Mucosa of descending colon (tissue), 3 donors: Measurements from ENCODE around the gene CLEC2D. TPM values are rescaled to one million over a fixed set of nuclear protein-coding genes. Genes with fewer than 3 reads are reported as not detected.

Experiments
- ATAC-seq: fragments of 200-7000 bp; cut with Tn5 transposase; one replicate; pipeline ENCODE4 v1.9.1; 2020; ENCODE audit warnings: mild to moderate bottlenecking, moderate library complexity
- DNase-seq, 3 donors: peaks; one replicate each; pipeline ENCODE4 v3.0.0-alpha.2; 2020
- H3K36me3 ChIP-seq: fragments of 200-600 bp; one replicate; pipeline ENCODE4 v1.8.0; 2021; ENCODE audit warnings: low read depth, mild to moderate bottlenecking
- H3K4me1 ChIP-seq: fragments of 200-600 bp; one replicate; pipeline ENCODE4 v1.8.0; 2021; ENCODE audit warnings: low read depth, mild to moderate bottlenecking
- H3K4me3 ChIP-seq: fragments of 200-600 bp; one replicate; pipeline ENCODE4 v1.8.0; 2021; ENCODE audit warnings: mild to moderate bottlenecking
- H3K9me3 ChIP-seq: fragments of 200-600 bp; one replicate; pipeline ENCODE4 v1.8.0; 2021; ENCODE audit warnings: mild to moderate bottlenecking
- intact Hi-C, 2 donors: fragments of 100-400 bp; cut with DNase I in 1 of 2; cut with micrococcal nuclease in 1 of 2; formaldehyde crosslinking; loops; one replicate each; pipeline versions ENCODE4 v1.11.0 to v1.11.1; 2022; cut with DNase I, micrococcal nuclease
- total RNA-seq, 3 donors: library from RNA; stranded (reverse); fragmentation: NEBNext Ultra II Directional in 2 of 3; extraction: Animal tissue kit (Norgen Biotek cat#: 25700) in 2 of 3; gene quantifications; one replicate each; pipeline versions ENCODE4 v1.2.1 to v1.2.4, GENCODE V29; 2021 to 2023
- TF ChIP-seq, protein P1 (sequence below): fragments of 200-600 bp; IDR thresholded peaks from one replicate; pipeline ENCODE4 v1.8.0; 2022; ENCODE audit warnings: antibody characterized with exemption, mild to moderate bottlenecking
- donor health status: DM: no; HTN: no; CAD: no; lungs with moderate emphysema.
- donor health status: DM: no; HTN: no; CAD: no.
- donor health status: DM: no; HTN: yes; CAD: no.

The CLEC2D gene
- total RNA-seq, 3 donors from 2014 or later: 7.1 to 10.1 (median 7.2) TPM

- TF ChIP-seq, protein P1, sequence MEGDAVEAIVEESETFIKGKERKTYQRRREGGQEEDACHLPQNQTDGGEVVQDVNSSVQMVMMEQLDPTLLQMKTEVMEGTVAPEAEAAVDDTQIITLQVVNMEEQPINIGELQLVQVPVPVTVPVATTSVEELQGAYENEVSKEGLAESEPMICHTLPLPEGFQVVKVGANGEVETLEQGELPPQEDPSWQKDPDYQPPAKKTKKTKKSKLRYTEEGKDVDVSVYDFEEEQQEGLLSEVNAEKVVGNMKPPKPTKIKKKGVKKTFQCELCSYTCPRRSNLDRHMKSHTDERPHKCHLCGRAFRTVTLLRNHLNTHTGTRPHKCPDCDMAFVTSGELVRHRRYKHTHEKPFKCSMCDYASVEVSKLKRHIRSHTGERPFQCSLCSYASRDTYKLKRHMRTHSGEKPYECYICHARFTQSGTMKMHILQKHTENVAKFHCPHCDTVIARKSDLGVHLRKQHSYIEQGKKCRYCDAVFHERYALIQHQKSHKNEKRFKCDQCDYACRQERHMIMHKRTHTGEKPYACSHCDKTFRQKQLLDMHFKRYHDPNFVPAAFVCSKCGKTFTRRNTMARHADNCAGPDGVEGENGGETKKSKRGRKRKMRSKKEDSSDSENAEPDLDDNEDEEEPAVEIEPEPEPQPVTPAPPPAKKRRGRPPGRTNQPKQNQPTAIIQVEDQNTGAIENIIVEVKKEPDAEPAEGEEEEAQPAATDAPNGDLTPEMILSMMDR: no peak
- H3K9me3 ChIP-seq: no peaks in the 10 kb centered on the region
- H3K36me3 ChIP-seq: no peaks in the 10 kb centered on the region
- DNase-seq (no peak), ATAC-seq (no peak)
- intact Hi-C loops: no loop called here
- H3K4me3 ChIP-seq: no peak overlapping the region
- H3K4me1 ChIP-seq: no peaks in the 10 kb centered on the region
These were observed 54.5 kb downstream of the CLEC2D start for GRCh38 chr12:9724023-9724422.

- H3K4me3 ChIP-seq: no peak overlapping the region
- intact Hi-C loops: no loop called here
- DNase-seq (no peak), ATAC-seq (no peak)
- TF ChIP-seq, protein P1: no peak
- no peaks in the 10 kb centered on the region for H3K4me1 ChIP-seq
- H3K36me3 ChIP-seq: no peaks in the 10 kb centered on the region
- no peaks in the 10 kb centered on the region for H3K9me3 ChIP-seq
These were observed 55.8 kb downstream of the CLEC2D start for GRCh38 chr12:9725213-9725870.

- TF ChIP-seq, protein P1: no peak
- H3K4me1 ChIP-seq: no peaks in the 10 kb centered on the region
- H3K4me3 ChIP-seq: no peak overlapping the region
- intact Hi-C loops: no loop called here
- DNase-seq (no peak), ATAC-seq (no peak)
- H3K9me3 ChIP-seq: no peaks in the 10 kb centered on the region
- H3K36me3 ChIP-seq: no peaks in the 10 kb centered on the region
These were observed 58.3 kb downstream of the CLEC2D start for GRCh38 chr12:9727813-9728212.

- Histone ChIP-seq H3K4me1 (no peaks in the 10 kb centered on the region), H3K4me3 (no peak overlapping the region), H3K36me3 (no peaks in the 10 kb centered on the region), H3K9me3 (no peaks in the 10 kb centered on the region)
- TF ChIP-seq, protein P1: no peak
- intact Hi-C loops: no loop called here
- ATAC-seq (no peak), DNase-seq (no peak)
These were observed 59.6 kb downstream of the CLEC2D start for GRCh38 chr12:9729082-9729481.

DNA sequence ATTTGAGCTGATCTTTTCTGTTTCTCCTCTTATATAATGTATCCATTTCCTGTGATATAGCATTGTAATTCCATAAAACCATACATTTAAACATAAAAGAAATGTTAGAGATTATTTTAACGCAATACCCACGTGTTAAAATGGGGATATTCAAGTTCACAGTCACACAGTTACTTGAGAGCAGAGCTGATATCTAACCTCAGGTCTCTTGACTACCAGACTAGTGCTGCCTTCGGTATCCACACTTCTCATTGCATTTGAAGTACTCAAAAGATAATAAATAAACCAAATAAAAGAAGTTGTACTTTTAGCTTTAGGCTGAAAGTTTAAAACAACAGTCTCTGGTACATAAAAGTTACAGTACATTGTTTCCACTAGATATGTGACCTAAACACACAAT is 60.5 kb downstream of the CLEC2D start:
- TF ChIP-seq, protein P1: no peak
- no peak for DNase-seq
- H3K36me3 ChIP-seq: no peaks in the 10 kb centered on the region
- no peaks in the 10 kb centered on the region for H3K9me3 ChIP-seq
- intact Hi-C loops: no loop called here
- no peaks in the 10 kb centered on the region for H3K4me1 ChIP-seq
- H3K4me3 ChIP-seq: no peak overlapping the region
- no peak for ATAC-seq

- Histone ChIP-seq H3K4me1 (no peaks in the 10 kb centered on the region), H3K36me3 (no peaks in the 10 kb centered on the region), H3K4me3 (no peak overlapping the region), H3K9me3 (no peaks in the 10 kb centered on the region)
- no peak for DNase-seq
- TF ChIP-seq, protein P1: no peak
- intact Hi-C loops: no loop called here
- no peak for ATAC-seq
These were observed 61.1 kb downstream of the CLEC2D start for GRCh38 chr12:9730591-9730990.
